Keratinocyte (primary cell): Measurements from ENCODE around the gene CETN3. TPM values are rescaled to one million over a fixed set of nuclear protein-coding genes. Genes with fewer than 3 reads are reported as not detected.

Experiments
- DNase-seq: peaks from one replicate; pipeline ENCODE4 v3.0.0-alpha.2; 2011; ENCODE audit warnings: low read depth, missing footprints, low spot score
- FAIRE-seq: peaks from 2 replicates; lab custom pipeline; 2011; peaks lifted over from hg19 to GRCh38; lab: Jason Lieb, UNC
- H2AFZ ChIP-seq: 2 replicates; pipeline ENCODE4 v1.6.0; 2012; ENCODE audit warnings: low read length, control low read depth, inconsistent platforms; ENCODE audit not compliant: control insufficient read depth
- H3K27ac ChIP-seq: 2 replicates; pipeline ENCODE4 v1.5.1; 2011; ENCODE audit warnings: low read length; ENCODE audit not compliant: control insufficient read depth, insufficient read depth
- H3K27me3 ChIP-seq: 3 replicates; pipeline ENCODE4 v1.6.0; 2011; ENCODE audit warnings: low read length; ENCODE audit not compliant: control insufficient read depth, insufficient read depth; ENCODE audit errors: extremely low read depth
- H3K36me3 ChIP-seq, 2 experiments: 2 replicates in 1 of 2; 3 replicates in 1 of 2; pipeline ENCODE4 v1.5.1; 2011; ENCODE audit warnings: low read length in 2 of 2, mild to moderate bottlenecking in 1 of 2; ENCODE audit not compliant: control insufficient read depth in 2 of 2, insufficient read depth in 2 of 2; ENCODE audit errors: extremely low read depth in 1 of 2
- H3K4me1 ChIP-seq: 3 replicates; pipeline ENCODE4 v1.5.1; 2011; ENCODE audit warnings: low read length; ENCODE audit not compliant: control insufficient read depth, insufficient read depth; ENCODE audit errors: extremely low read depth
- H3K4me2 ChIP-seq: 3 replicates; pipeline ENCODE4 v1.6.0; 2011; ENCODE audit warnings: low read depth, low read length; ENCODE audit not compliant: control insufficient read depth, insufficient read depth; ENCODE audit errors: extremely low read depth
- H3K4me3 ChIP-seq, 3 experiments: fragments of 200-600 bp in 1 of 3; sonication (generic) in 1 of 3; 2 replicates in 2 of 3; 3 replicates in 1 of 3; pipeline ENCODE4 v1.5.1; 2011 to 2016; ENCODE audit warnings: low read length in 3 of 3, mild to moderate bottlenecking in 3 of 3, control low read depth in 2 of 3, inconsistent platforms in 1 of 3, low read depth in 1 of 3, mixed read lengths in 1 of 3, mixed run types in 1 of 3, moderate library complexity in 1 of 3; ENCODE audit not compliant: control insufficient read depth in 2 of 3, insufficient read depth in 2 of 3; ENCODE audit errors: extremely low read depth in 1 of 3
- H3K79me2 ChIP-seq: 2 replicates; pipeline ENCODE4 v1.6.0; 2012; ENCODE audit warnings: low read length; ENCODE audit not compliant: control insufficient read depth, insufficient read depth
- H3K9ac ChIP-seq: 3 replicates; pipeline ENCODE4 v1.6.0; 2011; ENCODE audit warnings: low read length; ENCODE audit not compliant: control insufficient read depth, insufficient read depth; ENCODE audit errors: extremely low read depth
- H3K9me1 ChIP-seq: 3 replicates; pipeline ENCODE4 v1.6.0; 2011; ENCODE audit warnings: low read length; ENCODE audit not compliant: control insufficient read depth, insufficient read depth; ENCODE audit errors: extremely low read depth
- H3K9me3 ChIP-seq: 2 replicates; pipeline ENCODE4 v1.5.1; 2012; ENCODE audit warnings: low read depth, low read length; ENCODE audit not compliant: control insufficient read depth
- H4K20me1 ChIP-seq: 3 replicates; pipeline ENCODE4 v1.6.0; 2011; ENCODE audit warnings: low read length; ENCODE audit not compliant: control insufficient read depth, insufficient read depth; ENCODE audit errors: extremely low read depth
- EZH2 ChIP-seq: IDR thresholded peaks from one replicate; pipeline ENCODE4 v1.6.1; 2012; ENCODE audit warnings: inconsistent platforms, mild to moderate bottlenecking, low read length, moderate library complexity
- dilution Hi-C: fragments of 300-500 bp; cut with MboI; formaldehyde crosslinking; loops from one replicate; pipeline ENCODE4 v1.7.0; 2020; ENCODE audit warnings: low sequenced_read_pairs; ENCODE audit not compliant: extremely low pct_ligation_motif_present
- polyA plus RNA-seq, 5 experiments: library from polyadenylated mRNA; depleted of rRNA in 3 of 5; stranded (reverse) in 3 of 5; stranded (forward) in 1 of 5; unstranded in 1 of 5; fragments of >200 nt; gene quantifications; 1 replicate in 1 of 5; 2 replicates in 3 of 5; 3 replicates in 1 of 5; pipeline versions ENCODE4 v1.2.1 to v1.2.3, GENCODE V29; 2011 to 2012; ENCODE audit warnings: missing spikeins in 2 of 5, low read depth in 1 of 5, low replicate concordance in 1 of 5
- TF ChIP-seq, protein P1 (sequence below), 3 experiments: IDR thresholded peaks in 1 of 3; conservative IDR thresholded peaks in 1 of 3; optimal IDR thresholded peaks in 1 of 3; 2 replicates in 2 of 3; 3 replicates in 1 of 3; pipeline versions ENCODE3 to v1.5.1; 2011; ENCODE audit warnings: low read length in 3 of 3, mild to moderate bottlenecking in 3 of 3, moderate library complexity in 2 of 3, control low read depth in 1 of 3, inconsistent platforms in 1 of 3; ENCODE audit not compliant: insufficient read depth in 2 of 3; ENCODE audit errors: extremely low read depth in 1 of 3

Gene CETN3
- polyA plus RNA-seq, 1 donor (not counting 4 experiments of a cell fraction or from before 2014, with no cell fraction given), result 31.2 TPM

DNA sequence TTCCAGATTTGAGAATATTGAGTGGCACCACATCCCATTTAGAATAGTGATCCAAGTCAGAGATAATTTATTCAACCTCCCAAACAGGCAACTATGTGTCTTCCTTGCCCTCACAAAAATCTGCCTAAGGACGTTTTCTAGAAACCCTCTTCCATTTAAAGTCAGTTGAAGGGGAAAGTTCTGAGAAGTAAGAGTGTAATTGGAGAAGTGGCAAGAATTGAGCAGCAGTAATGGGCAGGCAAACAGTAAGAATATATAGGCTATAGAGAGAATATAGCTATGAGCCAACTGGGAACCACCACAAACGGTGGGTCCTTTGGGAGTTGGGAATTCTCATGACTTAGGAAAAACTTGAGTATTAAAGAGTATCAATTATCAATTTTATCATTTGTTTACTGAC is 31.1 kb upstream of the CETN3 start:
- no peaks in the 10 kb centered on the region for H3K36me3 ChIP-seq
- H3K4me3 ChIP-seq, result no peak overlapping the region
- H4K20me1 ChIP-seq, result no peaks in the 10 kb centered on the region
- no peaks in the 10 kb centered on the region for H3K27me3 ChIP-seq
- H3K9ac ChIP-seq, result no peak overlapping the region
- H3K79me2 ChIP-seq, result no peaks in the 10 kb centered on the region
- peak overlapping the region; percentile 5 for H2AFZ ChIP-seq
- no peak for TF ChIP-seq EZH2
- TF ChIP-seq, protein P1, sequence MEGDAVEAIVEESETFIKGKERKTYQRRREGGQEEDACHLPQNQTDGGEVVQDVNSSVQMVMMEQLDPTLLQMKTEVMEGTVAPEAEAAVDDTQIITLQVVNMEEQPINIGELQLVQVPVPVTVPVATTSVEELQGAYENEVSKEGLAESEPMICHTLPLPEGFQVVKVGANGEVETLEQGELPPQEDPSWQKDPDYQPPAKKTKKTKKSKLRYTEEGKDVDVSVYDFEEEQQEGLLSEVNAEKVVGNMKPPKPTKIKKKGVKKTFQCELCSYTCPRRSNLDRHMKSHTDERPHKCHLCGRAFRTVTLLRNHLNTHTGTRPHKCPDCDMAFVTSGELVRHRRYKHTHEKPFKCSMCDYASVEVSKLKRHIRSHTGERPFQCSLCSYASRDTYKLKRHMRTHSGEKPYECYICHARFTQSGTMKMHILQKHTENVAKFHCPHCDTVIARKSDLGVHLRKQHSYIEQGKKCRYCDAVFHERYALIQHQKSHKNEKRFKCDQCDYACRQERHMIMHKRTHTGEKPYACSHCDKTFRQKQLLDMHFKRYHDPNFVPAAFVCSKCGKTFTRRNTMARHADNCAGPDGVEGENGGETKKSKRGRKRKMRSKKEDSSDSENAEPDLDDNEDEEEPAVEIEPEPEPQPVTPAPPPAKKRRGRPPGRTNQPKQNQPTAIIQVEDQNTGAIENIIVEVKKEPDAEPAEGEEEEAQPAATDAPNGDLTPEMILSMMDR (optimal IDR thresholded peaks at IDR 0.05 in 1 of 3, IDR thresholded peaks at IDR 0.05 in 1 of 3, conservative IDR thresholded peaks at IDR 0.05 in 1 of 3; ENCODE audit: extremely low read depth in 1 of 3, insufficient read depth in 2 of 3, low read length in 3 of 3), result no peak
- H3K4me2 ChIP-seq, result no peak overlapping the region
- no peaks in the 10 kb centered on the region for H3K9me1 ChIP-seq
- DNase-seq (no peak), FAIRE-seq (no peak)
- H3K4me1 ChIP-seq, result no peaks in the 10 kb centered on the region
- no peak overlapping the region for H3K27ac ChIP-seq
- dilution Hi-C loops, result no loop called here
- no peaks in the 10 kb centered on the region for H3K9me3 ChIP-seq

- Histone ChIP-seq H2AFZ (no peak overlapping the region), H3K9me3 (no peaks in the 10 kb centered on the region), H3K79me2 (no peaks in the 10 kb centered on the region), H3K4me3 (no peak overlapping the region), H3K9me1 (no peaks in the 10 kb centered on the region), H4K20me1 (no peaks in the 10 kb centered on the region), H3K27ac (no peak overlapping the region), H3K36me3 (no peaks in the 10 kb centered on the region), H3K4me1 (no peaks in the 10 kb centered on the region), H3K9ac (no peak overlapping the region), H3K4me2 (no peak overlapping the region), H3K27me3 (no peaks in the 10 kb centered on the region)
- no peak for FAIRE-seq
- TF ChIP-seq, protein P1 (optimal IDR thresholded peaks at IDR 0.05 in 1 of 3, IDR thresholded peaks at IDR 0.05 in 1 of 3, conservative IDR thresholded peaks at IDR 0.05 in 1 of 3; ENCODE audit: extremely low read depth in 1 of 3, insufficient read depth in 2 of 3, low read length in 3 of 3), result no peak
- TF ChIP-seq EZH2, result no peak
- dilution Hi-C loops, result no loop called here
- no peak for DNase-seq
Measured at GRCh38 chr5:90438100-90438499, 28.5 kb upstream of the CETN3 start.
